Thyroid gland (tissue), 4 donors: ENCODE data around the gene INAFM2.

Experiments used
- CTCF ChIP-seq, 6 experiments: fragments of 200-600 bp in 3 of 6; fragments of 450-650 bp in 3 of 6; sonication (generic) in 3 of 6; IDR thresholded peaks; one replicate each; pipeline ENCODE4 v1.5.1; 2016 to 2019; ENCODE audit warnings: antibody characterized with exemption in 6 of 6, mild to moderate bottlenecking in 2 of 6, inconsistent platforms in 1 of 6, moderate library complexity in 1 of 6
- POLR2A ChIP-seq, 2 donors: fragments of 450-650 bp; IDR thresholded peaks; one replicate each; pipeline ENCODE4 v1.6.1; 2017; ENCODE audit warnings: antibody characterized with exemption in 2 of 2, mild to moderate bottlenecking in 2 of 2, moderate library complexity in 1 of 2

GRCh38 chr15:40349163-40349562 lies 25.7 kb downstream of the INAFM2 start:
- TF ChIP-seq CTCF (IDR thresholded peaks at IDR 0.05): no peak
- no peak for TF ChIP-seq POLR2A (IDR thresholded peaks at IDR 0.05)
